ENCODE results near the gene ADORA2A.

ADORA2A gene

DNA sequence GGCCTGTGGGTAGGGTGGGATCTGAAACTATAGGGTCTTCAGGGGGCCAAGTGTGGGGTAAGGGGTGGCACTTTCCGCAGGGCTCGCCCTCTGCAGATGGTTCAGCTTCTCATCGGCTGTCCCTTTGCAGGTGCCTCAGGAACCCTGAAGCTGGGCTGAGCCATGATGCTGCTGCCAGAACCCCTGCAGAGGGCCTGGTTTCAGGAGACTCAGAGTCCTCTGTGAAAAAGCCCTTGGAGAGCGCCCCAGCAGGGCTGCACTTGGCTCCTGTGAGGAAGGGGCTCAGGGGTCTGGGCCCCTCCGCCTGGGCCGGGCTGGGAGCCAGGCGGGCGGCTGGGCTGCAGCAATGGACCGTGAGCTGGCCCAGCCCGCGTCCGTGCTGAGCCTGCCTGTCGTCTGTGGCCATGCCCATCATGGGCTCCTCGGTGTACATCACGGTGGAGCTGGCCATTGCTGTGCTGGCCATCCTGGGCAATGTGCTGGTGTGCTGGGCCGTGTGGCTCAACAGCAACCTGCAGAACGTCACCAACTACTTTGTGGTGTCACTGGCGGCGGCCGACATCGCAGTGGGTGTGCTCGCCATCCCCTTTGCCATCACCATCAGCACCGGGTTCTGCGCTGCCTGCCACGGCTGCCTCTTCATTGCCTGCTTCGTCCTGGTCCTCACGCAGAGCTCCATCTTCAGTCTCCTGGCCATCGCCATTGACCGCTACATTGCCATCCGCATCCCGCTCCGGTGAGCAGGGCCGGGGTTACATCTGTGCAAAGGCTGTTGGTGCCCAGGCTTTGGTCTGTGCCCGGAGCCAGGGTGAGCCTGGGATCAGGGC, 5.8 kb downstream of the ADORA2A start:
- no peak for DNase-seq (ENCODE audit: low read depth)

DNA sequence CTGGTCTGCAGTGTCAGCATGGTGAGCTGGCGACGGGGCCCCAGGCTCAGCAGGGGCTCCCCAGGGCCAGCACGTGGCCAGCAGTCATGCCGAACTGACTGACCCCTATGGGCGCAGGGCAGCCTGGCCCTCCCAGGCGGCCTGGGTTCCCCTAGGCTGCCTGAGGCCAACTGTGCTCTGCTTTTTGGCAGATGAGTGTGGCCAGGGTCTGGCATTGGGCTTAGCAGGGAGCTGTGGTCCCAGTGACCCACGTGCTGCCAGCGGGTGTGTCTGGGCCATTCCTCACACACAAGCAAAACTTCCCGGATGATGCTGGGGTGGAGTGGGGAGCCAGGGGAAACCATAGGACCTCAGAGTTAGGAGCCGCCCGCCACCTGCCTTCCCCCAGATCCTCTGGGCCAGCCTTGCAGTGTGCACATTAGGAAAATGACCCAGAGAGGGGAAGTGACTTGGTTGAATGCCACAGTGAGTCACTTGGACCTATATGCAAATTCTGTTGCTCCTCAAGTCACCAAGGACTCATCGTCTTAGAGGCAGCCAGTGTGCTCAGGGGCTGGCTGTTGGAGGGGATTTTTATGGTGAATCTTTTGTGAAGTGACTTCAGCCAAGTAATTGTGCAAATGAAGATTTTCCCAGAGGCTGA, 6.5 kb downstream of the ADORA2A start:
- DNase-seq (ENCODE audit: low read depth) = no peak

DNA sequence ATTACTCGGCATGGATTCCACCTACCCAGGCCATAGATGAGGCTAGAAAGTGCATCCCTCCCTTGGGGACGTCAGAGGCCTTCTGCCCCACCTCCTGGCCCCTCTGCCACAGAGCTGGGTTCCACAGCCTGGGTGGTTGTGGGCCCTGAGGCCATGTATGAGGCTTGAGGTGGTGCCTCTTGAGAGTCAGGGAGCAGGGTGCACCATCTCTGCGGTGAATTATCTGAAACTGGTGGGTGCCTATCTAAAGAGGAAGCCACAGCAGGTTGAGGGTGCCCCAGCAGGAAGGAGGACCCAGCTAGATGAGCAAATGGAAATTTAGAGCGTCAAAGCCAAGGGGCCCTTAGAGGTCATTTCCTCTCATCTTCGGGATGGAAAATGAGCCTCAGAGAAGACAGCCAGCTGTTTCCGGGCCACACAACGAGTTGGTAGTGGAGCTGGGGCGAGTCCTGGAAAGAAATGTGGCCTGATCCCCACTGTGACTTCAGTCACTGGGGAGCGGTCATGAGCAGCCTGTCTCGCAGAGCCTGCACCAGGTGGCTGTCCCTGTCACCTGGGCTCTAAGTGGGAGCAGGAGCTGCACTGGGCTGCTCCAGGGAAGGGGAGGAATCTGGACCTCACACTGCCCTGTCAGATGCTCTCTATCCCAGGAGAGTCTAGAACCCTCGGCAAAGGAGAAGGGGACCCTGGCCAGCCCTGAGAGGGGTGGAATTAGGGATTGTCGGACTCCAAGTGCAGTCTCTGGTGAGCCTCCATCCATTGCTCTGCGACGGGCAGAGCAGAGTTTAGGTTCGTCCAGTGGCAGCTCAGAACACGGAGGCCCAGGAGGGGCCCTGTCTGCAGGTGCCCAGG, 7.3 kb downstream of the ADORA2A start:
- DNase-seq (ENCODE audit: low read depth) = no peak

DNA sequence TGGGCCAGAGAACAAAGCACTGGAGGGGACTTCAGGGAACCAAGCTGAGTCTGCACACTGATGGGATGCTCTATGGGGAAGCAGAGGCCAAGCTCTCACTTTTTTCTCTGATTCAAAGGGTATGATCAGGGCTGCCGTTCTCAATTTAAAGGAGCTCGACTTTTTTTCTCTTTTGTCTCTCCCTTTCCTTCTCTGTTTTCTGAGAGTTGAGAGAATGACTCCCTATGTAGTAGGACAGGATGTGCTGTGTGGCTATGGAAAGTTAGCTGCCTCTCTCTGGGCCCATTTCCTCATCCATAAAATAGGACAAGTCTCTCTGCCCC, 7.9 kb downstream of the ADORA2A start:
- DNase-seq (ENCODE audit: low read depth) = no peak

DNA sequence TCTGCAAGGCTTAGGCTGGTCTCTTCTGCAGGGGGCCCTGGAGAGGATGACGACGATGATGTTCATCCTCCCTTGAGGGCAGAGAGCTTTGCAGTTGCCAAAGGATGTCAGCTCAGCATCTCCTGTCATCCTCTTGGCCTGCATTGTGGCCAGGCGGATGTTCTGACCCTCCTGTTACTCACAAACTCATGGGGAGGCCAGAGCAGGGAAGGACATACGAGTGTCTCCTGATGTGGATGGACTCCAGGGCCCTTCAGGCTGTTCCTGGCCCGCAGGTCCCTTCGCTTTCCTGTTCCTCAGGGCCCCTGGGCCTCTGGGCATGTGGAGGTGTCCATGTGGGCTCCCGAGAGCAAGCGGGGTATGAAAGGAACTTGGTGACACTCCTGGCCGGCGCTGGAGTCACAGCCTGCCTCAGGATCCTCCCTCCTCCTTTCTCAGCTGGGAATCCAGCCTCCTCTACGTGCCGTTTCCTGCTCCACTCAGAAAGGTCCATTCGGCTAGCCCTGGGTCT, 8.5 kb downstream of the ADORA2A start:
- DNase-seq (ENCODE audit: low read depth) = no peak

DNA sequence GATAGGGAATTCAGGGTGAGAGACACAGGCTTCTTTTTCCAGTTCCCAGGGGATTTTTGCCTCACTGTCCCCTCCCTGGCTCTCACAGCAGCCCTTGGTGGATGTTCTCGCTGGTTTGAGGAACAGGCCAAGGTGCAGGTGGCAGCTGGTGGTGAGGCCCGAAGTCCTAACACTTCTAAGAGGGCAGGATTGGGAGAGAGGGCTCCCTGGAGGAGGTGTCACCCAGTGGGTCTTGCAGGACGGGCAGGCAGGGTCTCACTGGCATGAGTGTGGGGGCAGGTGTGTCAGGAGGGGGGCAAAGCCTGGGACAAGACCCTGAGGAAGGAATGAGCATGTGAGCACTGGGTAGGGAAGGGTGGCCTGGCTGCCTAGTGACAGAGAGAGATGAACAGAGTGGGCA, 9.2 kb downstream of the ADORA2A start:
- no peak for DNase-seq (ENCODE audit: low read depth)

DNA sequence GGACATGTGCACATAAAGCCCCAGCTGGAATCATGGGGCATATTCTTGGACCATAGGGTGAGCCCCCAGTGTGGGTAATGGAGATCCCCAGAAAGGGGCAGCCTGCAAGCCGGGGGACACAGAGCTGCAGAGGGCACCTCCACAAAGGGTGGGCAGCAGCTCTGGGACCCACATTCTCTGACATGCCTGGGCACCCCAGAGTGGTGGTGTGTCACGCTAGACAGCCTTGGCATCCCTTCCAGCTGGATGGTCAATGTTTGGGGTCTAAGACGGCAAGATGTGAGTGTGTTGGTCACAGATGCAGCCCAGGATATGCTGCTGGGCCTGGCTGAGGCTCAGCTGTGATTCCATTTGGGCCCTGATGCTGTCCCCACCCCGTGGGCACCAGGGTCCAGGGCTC, 9.7 kb downstream of the ADORA2A start:
- DNase-seq (ENCODE audit: low read depth) = no peak

DNA sequence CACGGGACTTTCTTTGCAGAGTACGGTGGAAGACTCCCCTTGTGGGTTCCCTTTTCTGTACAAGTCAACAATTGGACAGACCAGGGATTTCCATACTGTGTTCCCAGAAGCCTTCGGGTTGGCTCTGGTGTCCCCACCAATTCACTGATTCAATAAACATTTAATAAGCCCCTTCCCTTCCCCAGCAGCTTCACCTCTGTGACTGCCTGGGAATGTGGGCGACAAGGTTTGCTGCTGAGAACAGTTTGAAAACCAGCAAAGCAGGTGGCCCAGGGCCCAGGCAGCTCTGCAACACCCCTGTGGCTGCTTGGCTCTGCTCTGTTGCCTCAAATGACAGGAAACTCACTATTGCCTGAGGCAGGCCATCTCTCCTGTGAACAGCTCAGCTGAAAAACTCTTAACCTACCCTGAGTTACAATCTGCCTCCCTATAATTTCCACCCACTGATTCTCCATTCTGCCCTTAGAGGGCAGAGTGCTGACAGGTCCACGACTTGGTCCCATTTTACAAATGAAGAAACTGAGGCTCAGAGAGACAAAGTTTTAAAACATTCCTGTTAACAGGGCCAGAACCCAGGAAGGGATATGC, 10.4 kb downstream of the ADORA2A start:
- DNase-seq (ENCODE audit: low read depth) = no peak

DNA sequence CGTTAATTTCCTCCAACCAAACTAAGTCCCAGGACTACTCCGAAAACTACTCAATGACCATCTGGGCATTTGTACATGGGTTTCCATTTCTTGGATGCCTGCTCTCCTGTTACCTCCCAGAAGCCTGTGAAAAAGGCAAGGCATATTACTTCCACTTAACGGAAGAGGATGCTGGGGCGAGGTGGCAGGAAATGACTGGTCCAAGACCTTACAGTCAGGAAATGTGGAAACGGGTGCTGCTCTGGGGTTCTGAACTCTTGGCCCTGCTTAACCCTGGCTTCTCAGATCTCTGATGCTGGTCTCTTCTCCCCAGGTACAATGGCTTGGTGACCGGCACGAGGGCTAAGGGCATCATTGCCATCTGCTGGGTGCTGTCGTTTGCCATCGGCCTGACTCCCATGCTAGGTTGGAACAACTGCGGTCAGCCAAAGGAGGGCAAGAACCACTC, 12.9 kb downstream of the ADORA2A start:
- no peak for DNase-seq (ENCODE audit: low read depth)

DNA sequence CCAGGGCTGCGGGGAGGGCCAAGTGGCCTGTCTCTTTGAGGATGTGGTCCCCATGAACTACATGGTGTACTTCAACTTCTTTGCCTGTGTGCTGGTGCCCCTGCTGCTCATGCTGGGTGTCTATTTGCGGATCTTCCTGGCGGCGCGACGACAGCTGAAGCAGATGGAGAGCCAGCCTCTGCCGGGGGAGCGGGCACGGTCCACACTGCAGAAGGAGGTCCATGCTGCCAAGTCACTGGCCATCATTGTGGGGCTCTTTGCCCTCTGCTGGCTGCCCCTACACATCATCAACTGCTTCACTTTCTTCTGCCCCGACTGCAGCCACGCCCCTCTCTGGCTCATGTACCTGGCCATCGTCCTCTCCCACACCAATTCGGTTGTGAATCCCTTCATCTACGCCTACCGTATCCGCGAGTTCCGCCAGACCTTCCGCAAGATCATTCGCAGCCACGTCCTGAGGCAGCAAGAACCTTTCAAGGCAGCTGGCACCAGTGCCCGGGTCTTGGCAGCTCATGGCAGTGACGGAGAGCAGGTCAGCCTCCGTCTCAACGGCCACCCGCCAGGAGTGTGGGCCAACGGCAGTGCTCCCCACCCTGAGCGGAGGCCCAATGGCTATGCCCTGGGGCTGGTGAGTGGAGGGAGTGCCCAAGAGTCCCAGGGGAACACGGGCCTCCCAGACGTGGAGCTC, 13.5 kb downstream of the ADORA2A start:
- DNase-seq (ENCODE audit: low read depth) = no peak

DNA sequence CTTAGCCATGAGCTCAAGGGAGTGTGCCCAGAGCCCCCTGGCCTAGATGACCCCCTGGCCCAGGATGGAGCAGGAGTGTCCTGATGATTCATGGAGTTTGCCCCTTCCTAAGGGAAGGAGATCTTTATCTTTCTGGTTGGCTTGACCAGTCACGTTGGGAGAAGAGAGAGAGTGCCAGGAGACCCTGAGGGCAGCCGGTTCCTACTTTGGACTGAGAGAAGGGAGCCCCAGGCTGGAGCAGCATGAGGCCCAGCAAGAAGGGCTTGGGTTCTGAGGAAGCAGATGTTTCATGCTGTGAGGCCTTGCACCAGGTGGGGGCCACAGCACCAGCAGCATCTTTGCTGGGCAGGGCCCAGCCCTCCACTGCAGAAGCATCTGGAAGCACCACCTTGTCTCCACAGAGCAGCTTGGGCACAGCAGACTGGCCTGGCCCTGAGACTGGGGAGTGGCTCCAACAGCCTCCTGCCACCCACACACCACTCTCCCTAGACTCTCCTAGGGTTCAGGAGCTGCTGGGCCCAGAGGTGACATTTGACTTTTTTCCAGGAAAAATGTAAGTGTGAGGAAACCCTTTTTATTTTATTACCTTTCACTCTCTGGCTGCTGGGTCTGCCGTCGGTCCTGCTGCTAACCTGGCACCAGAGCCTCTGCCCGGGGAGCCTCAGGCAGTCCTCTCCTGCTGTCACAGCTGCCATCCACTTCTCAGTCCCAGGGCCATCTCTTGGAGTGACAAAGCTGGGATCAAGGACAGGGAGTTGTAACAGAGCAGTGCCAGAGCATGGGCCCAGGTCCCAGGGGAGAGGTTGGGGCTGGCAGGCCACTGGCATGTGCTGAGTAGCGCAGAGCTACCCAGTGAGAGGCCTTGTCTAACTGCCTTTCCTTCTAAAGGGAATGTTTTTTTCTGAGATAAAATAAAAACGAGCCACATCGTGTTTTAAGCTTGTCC, 14.3 kb downstream of the ADORA2A start:
- no peak for DNase-seq (ENCODE audit: low read depth)

DNA sequence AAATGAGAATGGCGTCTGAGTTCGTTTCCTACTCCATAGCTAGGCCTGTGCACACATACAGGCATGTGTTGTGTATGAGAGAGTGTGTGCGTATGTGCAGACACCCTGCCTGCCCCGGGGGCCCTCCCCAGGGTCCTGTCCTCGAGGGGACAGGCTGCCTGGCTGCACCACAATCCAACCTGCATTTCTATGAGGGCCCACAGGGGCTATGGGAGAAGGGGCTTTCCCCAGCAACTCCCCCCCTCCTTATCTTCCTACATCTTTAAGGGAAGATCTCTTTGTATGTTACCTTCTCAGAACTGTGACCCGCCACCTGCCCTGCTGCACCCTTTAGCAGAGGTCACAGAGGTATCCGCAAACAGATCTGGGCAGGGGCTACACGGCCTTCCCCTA, 14.9 kb downstream of the ADORA2A start:
- no peak for DNase-seq (ENCODE audit: low read depth)

DNA sequence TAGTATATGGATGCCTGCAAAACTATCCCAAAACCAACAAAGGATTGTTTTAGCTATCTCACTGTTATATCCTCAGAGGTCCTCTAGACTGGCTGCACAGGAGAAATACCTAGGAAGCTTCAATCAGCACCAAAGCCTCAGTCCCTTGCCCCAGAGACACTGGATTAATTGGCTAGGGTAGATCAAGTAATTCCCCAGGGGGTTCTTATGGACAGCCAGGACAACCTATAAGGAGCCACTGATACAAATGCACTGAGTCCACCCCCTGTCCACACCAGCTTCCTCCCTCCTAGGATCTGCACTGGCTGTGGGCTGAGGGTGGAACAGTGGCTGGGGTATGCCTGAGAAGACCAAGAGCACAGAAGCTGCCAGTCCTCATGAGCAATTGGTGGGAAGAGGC, 16.3 kb downstream of the ADORA2A start:
- DNase-seq (ENCODE audit: low read depth) = no peak

DNA sequence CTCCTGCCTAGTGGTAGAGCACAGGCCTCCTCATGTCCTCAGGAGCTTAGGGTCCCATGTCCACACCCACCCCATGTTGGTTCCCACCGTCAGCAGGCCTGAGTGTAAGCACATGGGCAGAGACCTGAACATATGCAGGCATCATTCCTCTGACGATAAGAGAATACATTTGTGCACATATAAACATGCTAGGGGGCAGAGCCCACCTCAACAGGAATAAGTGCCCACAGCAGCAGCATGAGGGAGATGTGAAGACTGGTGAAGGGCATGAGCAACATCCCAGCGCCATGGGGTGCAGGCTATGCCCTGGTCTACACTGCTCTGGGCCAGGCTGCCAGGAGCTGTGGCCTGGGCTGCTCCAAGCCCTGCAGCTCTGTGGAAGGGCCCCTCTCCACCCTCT, 16.9 kb downstream of the ADORA2A start:
- DNase-seq (ENCODE audit: low read depth) = no peak

DNA sequence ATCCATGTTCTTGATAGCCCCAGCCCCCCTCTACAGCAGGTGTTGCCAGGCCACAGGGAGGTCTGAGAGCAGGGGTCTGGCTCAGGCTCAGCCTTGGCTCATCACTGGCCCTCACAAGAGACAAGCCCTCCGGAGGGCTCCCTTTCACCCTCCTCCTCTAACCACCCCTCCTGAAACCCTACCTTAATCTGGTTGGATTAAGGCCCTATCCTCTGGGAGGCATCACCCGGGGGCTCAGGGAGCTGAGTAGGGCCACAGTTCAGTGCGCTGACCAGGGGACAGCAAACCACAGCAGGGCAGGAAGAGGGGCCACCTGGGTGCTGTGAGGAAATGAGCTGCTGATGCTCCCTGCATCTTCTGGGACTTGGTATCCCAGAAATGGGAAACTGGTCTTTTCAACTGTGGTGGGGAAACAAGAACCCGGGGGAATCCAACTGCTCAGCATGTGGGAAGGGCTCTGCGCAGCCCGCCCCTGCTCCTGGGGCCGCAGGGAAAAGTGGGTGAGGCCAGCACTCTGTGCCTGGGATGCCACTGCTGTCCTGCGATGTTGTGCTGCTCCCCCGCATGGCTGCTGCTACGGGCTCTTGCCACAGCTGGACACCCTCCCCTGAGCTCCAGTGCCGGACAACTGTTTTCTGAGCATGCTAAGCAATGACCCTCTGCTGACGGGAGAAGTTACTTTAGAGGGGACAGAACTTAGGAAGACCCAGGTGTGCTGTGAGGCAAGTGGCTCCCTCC, 17.5 kb downstream of the ADORA2A start:
- no peak for DNase-seq (ENCODE audit: low read depth)

DNA sequence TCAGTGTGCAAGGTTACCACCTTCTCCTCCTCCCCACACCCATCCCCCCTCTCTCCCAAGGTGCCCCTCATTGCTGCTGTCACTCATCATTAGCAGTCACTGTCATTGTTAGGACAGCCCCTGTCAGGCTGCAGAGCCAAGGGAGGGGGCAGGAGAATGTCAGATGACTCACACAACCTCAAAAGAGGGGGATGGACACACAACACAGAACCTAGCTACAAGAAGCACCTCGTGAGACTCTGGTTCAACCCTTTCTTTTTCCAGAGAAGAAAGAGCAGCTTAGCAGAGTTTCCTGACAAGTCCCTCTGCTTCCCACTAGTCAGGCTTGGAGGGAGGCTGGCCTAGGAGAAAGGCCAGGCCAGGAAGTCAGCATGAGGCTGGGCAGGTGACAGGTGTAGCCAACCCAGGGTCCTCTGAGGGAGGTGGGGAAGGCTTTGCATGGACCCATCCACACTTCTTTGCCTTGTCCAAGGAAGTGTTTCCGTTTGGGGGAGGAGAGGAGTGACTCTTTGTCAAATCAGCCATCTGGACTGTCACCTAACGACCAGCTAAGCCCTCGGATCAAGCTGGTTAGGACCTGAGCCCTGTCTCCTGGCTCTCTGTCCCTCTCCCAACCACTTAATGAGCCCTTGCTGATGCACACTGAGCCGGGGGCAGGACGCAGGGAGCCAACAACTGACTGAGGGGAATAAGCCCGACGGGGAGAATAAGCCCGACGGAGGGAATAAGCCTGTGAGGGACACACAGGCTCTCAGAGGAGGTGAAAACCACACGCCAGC, 18.3 kb downstream of the ADORA2A start:
- no peak for DNase-seq (ENCODE audit: low read depth)

DNA sequence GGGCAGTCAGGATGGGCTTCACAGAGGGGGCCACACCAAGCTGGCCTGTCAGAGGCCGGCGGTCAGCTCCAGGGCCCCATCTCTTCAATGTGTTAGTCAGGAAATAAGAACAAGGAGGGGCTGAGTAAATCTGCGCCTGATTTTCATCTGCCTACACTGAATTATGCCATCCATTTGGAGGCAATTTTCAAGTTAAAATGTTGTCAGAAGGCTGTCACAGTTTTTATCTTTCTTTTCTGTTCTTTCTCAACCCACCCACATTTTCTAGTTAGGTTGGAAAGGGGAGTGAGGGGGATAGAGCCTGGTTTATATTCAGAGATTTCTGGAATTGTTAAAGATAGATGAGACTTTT, 18.8 kb downstream of the ADORA2A start:
- DNase-seq (ENCODE audit: low read depth) = no peak

DNA sequence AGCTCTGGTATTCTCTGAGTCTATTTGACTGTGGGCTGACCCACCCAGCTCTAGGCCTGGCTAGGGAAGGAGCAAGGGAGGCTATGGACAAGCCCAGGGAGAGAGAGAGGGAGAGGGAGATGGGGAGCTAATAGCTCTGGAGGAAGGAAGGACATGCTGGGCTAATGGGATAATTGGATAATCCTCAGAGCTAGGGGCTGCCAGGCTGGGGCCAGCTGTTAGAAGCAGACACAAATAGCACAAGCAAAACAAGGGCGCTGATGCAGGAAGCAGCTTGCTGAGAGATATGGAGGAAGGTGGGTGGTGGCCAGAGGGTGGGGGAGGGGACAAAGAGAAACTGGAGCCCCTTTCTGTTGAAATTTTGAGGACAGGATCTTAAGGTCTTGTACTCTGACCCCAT, 23.2 kb downstream of the ADORA2A start:
- no peak for DNase-seq (ENCODE audit: low read depth)

DNA sequence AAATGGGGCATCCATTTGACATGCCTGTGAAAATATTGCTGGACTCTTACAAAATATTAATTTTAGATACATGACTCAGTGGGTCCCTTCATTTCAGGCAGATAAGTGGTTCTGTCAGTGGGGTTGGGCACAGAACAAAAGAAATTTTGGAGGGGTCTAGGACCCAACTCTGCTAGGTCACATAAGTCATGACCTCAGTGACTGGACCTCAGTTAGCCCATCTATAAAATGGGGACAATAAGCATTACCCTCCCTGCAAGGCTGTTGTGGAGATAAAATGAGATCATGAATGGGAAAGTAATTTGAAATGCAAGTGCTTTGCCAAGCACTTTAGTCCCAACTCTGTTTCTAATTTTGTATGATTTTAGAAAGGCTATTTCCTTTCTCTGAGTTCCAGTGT, 23.8 kb downstream of the ADORA2A start:
- DNase-seq (ENCODE audit: low read depth) = no peak

Data from HS-27A (cell line).